Loucy (cell line): ENCODE measurements around the gene CTAG2.
"Not testable (repeated sequence)": the region's sequence is repeated elsewhere in the genome, so short reads cannot be mapped to it uniquely, and the experiment has no call there.

ENCODE experiments used
- CTCF ChIP-seq: fragments of 200-600 bp; sonication (generic); conservative IDR thresholded peaks from 2 replicates; pipeline ENCODE4 v1.5.1; 2014; ENCODE audit warnings: mild to moderate bottlenecking, antibody characterized with exemption, low read length
- EZH2phosphoT487 ChIP-seq: fragments of 200-600 bp; IDR thresholded peaks from 2 replicates; pipeline ENCODE4 v1.6.1; 2018; ENCODE audit warnings: antibody characterized with exemption, mild to moderate bottlenecking, moderate library complexity, borderline replicate concordance

GRCh38 chrX:154670848-154671247, 17.5 kb upstream of the CTAG2 start:
- not testable (repeated sequence) for TF ChIP-seq CTCF, EZH2phosphoT487
